Psoas muscle (tissue), 8 donors: ENCODE results near the gene ZNF57. TPM values are rescaled to one million over a fixed set of nuclear protein-coding genes. Genes with fewer than 3 reads are reported as not detected.
"Not testable (repeated sequence)": the region's sequence is repeated elsewhere in the genome, so short reads cannot be mapped to it uniquely, and the experiment has no call there.

ENCODE experiments used
- ATAC-seq, 4 donors: fragments of 200-7000 bp; cut with Tn5 transposase; one replicate each; pipeline ENCODE4 v1.9.1; 2020; ENCODE audit warnings: moderate library complexity in 3 of 4, mild to moderate bottlenecking in 2 of 4
- DNase-seq, 2 donors: peaks; one replicate each; pipeline ENCODE4 v3.0.0-alpha.2; 2020
- H3K27ac ChIP-seq: fragments of 200-600 bp; one replicate; pipeline ENCODE4 v1.8.0; 2022
- H3K27me3 ChIP-seq, 3 donors: fragments of 200-600 bp in 1 of 3; one replicate each; pipeline versions ENCODE4 v1.6.1 to v1.8.0; 2013 to 2022; ENCODE audit warnings: low read length in 2 of 3, mild to moderate bottlenecking in 2 of 3, moderate library complexity in 1 of 3; ENCODE audit not compliant: insufficient read depth in 3 of 3
- H3K36me3 ChIP-seq, 2 donors: fragments of 200-600 bp in 1 of 2; one replicate each; pipeline versions ENCODE4 v1.6.1 to v1.8.0; 2013 to 2022; ENCODE audit warnings: low read depth in 1 of 2, mild to moderate bottlenecking in 1 of 2, moderate library complexity in 1 of 2; ENCODE audit not compliant: insufficient read depth in 1 of 2
- H3K4me1 ChIP-seq: fragments of 200-600 bp; one replicate; pipeline ENCODE4 v1.8.0; 2022
- H3K4me3 ChIP-seq: fragments of 200-600 bp; one replicate; pipeline ENCODE4 v1.8.0; 2022; ENCODE audit warnings: mild to moderate bottlenecking
- H3K9me3 ChIP-seq: fragments of 200-600 bp; one replicate; pipeline ENCODE4 v1.8.0; 2022
- CTCF ChIP-seq: fragments of 200-600 bp; IDR thresholded peaks from one replicate; pipeline ENCODE4 v1.8.0; 2022; ENCODE audit warnings: antibody characterized with exemption
- WGBS, 3 donors: extraction: QIAGEN DNeasy Blood & Tissue Kit; methylation state at CpG; one replicate each; pipeline versions ENCODE4 v1.1.6 to v1.1.7; 2013; 5-methylcytosine and 5-hydroxymethylcytosine counted together
- intact Hi-C, 2 donors: fragments of 100-400 bp; cut with DNase I; formaldehyde crosslinking; loops; one replicate each; pipeline versions ENCODE4 v1.11.0 to v1.14.2; 2022
- polyA plus RNA-seq, 3 donors: library from polyadenylated mRNA; stranded (reverse); fragments of 200-250 nt; gene quantifications; one replicate each; pipeline ENCODE4 v1.2.3, GENCODE V29; 2013
- total RNA-seq, 4 donors: library from RNA; stranded (reverse); fragmentation: NEBNext Ultra II Directional in 2 of 4; extraction: Animal tissue kit (Norgen Biotek cat#: 25700) in 2 of 4; gene quantifications; one replicate each; pipeline versions ENCODE4 v1.2.1 to v1.2.4, GENCODE V29; 2021 to 2023
- donor health status: healthy with polysubstance abuse.
- donor health status: DM: no; HTN: no; CAD: no; lungs with moderate emphysema.
- donor health status: Bipolar disorder and iron deficiency.
- donor health status: healthy.
- donor health status: DM: yes; HTN: yes; CAD: no.
- donor health status: DM: no; HTN: no; CAD: no.
- donor health status: DM: no; HTN: no; CAD: no.
- donor health status: DM: yes; HTN: yes; CAD: no.

Gene ZNF57
- total and polyA plus RNA-seq, 7 donors: 0.65 to 1.9 (median 1.1) TPM

DNA sequence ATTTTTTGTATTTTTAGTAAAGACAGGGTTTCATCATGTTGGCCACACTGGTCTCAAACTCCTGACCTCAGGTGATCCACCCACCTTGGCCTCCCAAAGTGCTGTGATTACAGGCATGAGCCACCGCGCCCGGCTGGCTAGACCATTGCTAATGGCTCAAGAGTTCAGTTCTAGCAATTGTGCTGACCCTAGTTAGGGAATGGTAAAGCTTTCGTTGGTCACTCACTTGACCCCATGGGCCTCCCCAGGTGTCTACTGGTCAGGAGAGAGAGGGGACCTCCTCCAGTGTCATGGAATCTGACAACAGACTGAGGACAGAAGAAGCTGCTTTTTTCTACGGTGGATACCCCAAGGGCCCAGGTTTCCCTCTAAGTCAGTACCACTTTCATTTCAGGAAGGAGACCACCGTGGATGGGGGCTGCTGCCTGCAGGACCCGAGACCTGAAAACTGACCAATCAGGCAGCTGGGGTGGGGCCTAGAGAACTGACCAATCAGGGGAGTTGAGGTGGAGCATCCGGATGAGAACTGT lies 34.2 kb upstream of the ZNF57 start:
- peak overlapping the region; percentile 24 for H3K4me3 ChIP-seq
- no peak for DNase-seq
- no peak overlapping the region for H3K27ac ChIP-seq
- no peak for TF ChIP-seq CTCF
- no peak for ATAC-seq
- intact Hi-C loops: no loop called here
- no peaks in the 10 kb centered on the region for H3K36me3 ChIP-seq
- no peaks in the 10 kb centered on the region for H3K4me1 ChIP-seq
- no peaks in the 10 kb centered on the region for H3K9me3 ChIP-seq
- no peaks in the 10 kb centered on the region for H3K27me3 ChIP-seq
- 51 to 53% (median 53%) methylated on average over 8 of the region's 8 CpGs for WGBS, 3 donors

GRCh38 chr19:2867025-2867991 lies 33.4 kb upstream of the ZNF57 start, which contains the start of gene ZNF556:
Gene ZNF556 (plus strand): TSS chr19:2867335. CDS start chr19:2867422, 87 bp downstream.
- ATAC-seq: peak; percentile 93 to 97 (median 94)
- WGBS, 3 donors: 23 to 26% (median 23%) methylated on average over 36 of the region's 36 CpGs

GRCh38 chr19:2869618-2870017 lies 31.1 kb upstream of the ZNF57 start:
- Histone ChIP-seq H3K36me3 (no peaks in the 10 kb centered on the region), H3K4me3 (no peak overlapping the region), H3K27ac (no peak overlapping the region), H3K9me3 (no peaks in the 10 kb centered on the region), H3K4me1 (no peaks in the 10 kb centered on the region), H3K27me3 (no peaks in the 10 kb centered on the region)
- intact Hi-C loops: no loop called here
- ATAC-seq: peak in 2 of 4 donors; percentile 9 to 57
- no peak for TF ChIP-seq CTCF
- DNase-seq: no peak
- 74 to 79% (median 74%) methylated on average over 10 of the region's 10 CpGs for WGBS, 3 donors

More at GRCh38 chr19:2867025-2867991, 33.4 kb upstream of the ZNF57 start, which contains the start of gene ZNF556:
- Histone ChIP-seq H3K4me3 (peak within 1 kb of the TSS; percentile 66), H3K4me1 (no peaks in the 10 kb centered on the region), H3K9me3 (no peaks in the 10 kb centered on the region), H3K27ac (peak within 1 kb of the TSS; percentile 30), H3K36me3 (no peaks in the 10 kb centered on the region), H3K27me3 (no peaks in the 10 kb centered on the region)
- intact Hi-C loops: no loop called here
- DNase-seq: peak; percentile 59 to 77
- TF ChIP-seq CTCF: no peak

GRCh38 chr19:2872175-2872574 lies 28.6 kb upstream of the ZNF57 start:
- WGBS, 3 donors: 46 to 55% (median 48%) methylated on average over 2 to 10 of the region's 11 CpGs
- H3K36me3 ChIP-seq, intact Hi-C loops, H3K27ac ChIP-seq, ATAC-seq, H3K4me3 ChIP-seq, H3K27me3 ChIP-seq, DNase-seq, H3K4me1 ChIP-seq: not testable (repeated sequence)
- peaks cover 16% of the 10 kb centered on the region for H3K9me3 ChIP-seq
- TF ChIP-seq CTCF: peak; percentile 7
